GM12864 (cell line): ENCODE results near the gene KCNN2.

Experiments
- DNase-seq: peaks from one replicate; pipeline ENCODE4 v3.0.0-alpha.2; 2011; ENCODE audit warnings: low read depth
- H3K4me3 ChIP-seq: 2 replicates; pipeline ENCODE4 v1.5.1; 2011; ENCODE audit warnings: mild to moderate bottlenecking, low read depth, low read length, control low read depth
- TF ChIP-seq, protein P1 (sequence below): IDR thresholded peaks from 2 replicates; pipeline ENCODE4 v1.5.1; 2011; ENCODE audit warnings: low read depth, mild to moderate bottlenecking, moderate library complexity, low read length, control low read depth, inconsistent platforms; ENCODE audit errors: missing control alignments

KCNN2 gene

DNA sequence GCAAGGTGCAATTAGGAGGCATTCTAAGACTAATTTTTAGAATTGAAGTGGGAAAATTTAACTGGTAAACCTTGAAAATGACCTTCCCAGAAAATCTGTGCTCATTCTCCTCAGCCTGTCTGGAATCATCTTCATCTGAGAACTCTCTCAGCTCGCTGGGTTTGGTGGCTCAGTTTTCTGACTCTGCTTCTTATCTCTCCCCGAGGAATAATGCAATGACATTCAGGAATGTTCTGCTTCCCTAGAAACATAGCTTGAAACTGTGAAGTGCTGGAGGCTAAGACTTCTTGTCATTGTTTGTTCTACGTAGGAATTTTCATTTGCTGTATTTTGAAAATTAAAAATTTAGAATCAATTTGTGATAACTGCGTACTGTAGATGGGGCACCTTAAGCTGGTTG, 86.6 kb downstream of the KCNN2 start:
- TF ChIP-seq, protein P1, sequence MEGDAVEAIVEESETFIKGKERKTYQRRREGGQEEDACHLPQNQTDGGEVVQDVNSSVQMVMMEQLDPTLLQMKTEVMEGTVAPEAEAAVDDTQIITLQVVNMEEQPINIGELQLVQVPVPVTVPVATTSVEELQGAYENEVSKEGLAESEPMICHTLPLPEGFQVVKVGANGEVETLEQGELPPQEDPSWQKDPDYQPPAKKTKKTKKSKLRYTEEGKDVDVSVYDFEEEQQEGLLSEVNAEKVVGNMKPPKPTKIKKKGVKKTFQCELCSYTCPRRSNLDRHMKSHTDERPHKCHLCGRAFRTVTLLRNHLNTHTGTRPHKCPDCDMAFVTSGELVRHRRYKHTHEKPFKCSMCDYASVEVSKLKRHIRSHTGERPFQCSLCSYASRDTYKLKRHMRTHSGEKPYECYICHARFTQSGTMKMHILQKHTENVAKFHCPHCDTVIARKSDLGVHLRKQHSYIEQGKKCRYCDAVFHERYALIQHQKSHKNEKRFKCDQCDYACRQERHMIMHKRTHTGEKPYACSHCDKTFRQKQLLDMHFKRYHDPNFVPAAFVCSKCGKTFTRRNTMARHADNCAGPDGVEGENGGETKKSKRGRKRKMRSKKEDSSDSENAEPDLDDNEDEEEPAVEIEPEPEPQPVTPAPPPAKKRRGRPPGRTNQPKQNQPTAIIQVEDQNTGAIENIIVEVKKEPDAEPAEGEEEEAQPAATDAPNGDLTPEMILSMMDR, result no peak
- DNase-seq, result no peak
- H3K4me3 ChIP-seq, result no peak overlapping the region

GRCh38 chr5:114449860-114450421, 88.1 kb downstream of the KCNN2 start:
- H3K4me3 ChIP-seq, result no peak overlapping the region
- peak; percentile 43 for DNase-seq
- TF ChIP-seq, protein P1, result peak; percentile 84

DNA sequence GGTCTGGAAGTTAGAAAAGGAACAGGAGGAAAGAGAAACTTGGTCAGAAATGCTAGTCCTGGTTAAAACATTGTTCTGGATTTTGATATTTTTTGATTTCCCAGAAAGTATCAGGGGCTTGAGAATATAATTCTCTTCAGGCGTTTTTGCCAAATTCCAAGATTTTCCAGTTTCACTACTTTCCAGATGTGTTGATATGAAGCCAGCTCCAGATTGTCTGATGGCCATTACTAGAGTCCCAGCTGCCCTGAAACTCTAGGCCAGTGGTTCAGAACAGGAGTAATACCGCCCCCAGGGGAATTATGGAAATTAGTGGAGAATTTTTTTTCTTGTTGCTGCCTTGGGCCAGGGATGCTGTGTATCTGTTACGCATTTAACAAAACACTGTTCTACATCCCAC, 88.6 kb downstream of the KCNN2 start:
- no peak overlapping the region for H3K4me3 ChIP-seq
- DNase-seq, result no peak
- TF ChIP-seq, protein P1, result no peak

DNA sequence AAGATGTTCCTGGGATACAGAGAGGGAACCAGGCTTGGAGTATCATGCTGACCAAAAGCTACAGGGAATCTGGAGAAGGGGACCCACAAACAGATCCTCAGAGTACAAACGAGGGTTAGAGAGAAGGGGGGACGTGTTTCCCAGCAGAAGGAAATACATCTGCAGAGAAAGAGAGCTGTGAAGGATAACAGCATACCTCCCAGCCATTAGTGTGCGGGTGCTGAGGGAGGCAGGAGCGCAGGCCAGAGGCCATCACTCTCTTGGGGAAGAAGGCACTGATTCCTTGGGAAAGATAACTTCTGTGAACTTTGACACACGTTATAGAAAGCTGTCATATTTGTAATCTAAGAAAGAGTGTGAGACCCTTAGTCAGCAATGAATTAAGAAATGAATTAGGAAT, 96.9 kb downstream of the KCNN2 start:
- H3K4me3 ChIP-seq, result no peak overlapping the region
- TF ChIP-seq, protein P1, result no peak
- DNase-seq, result no peak

GRCh38 chr5:114467171-114467570, 105.3 kb downstream of the KCNN2 start:
- DNase-seq, result no peak
- TF ChIP-seq, protein P1, result no peak
- no peak overlapping the region for H3K4me3 ChIP-seq

- DNase-seq, result no peak
- H3K4me3 ChIP-seq, result no peak overlapping the region
- TF ChIP-seq, protein P1, result no peak
Observed at GRCh38 chr5:114467729-114468128, 105.9 kb downstream of the KCNN2 start.

DNA sequence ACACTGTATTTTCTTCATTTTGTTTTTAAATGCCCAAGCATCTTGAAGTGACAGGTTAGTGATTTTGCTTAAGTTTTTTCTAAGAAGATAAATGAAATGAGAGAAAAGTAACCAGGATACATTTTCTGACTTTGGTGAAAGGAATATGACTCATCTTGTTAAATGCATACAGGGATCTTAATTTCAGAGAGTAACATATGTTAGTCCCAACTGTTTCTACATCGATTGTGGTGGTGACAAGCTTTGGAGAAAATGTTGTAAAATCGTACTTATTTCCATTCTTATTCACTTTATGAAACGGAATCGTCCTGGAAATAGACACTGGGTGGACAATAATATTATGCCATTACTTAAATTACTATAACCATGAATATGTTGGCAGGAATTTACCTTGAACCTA, 107.5 kb downstream of the KCNN2 start:
- no peak for DNase-seq
- TF ChIP-seq, protein P1, result no peak
- H3K4me3 ChIP-seq, result no peak overlapping the region
